ENCODE measurements around the gene TEAD1. TPM values are rescaled to one million over a fixed set of nuclear protein-coding genes. Genes with fewer than 3 reads are reported as not detected.

The TEAD1 gene
- total and polyA plus RNA-seq, 10 of the 15 experiments (the other 5 are each of a cell fraction or from before 2014, with no cell fraction given): 0.01 to 0.59 (median 0.04) TPM; not detected in 6

DNA sequence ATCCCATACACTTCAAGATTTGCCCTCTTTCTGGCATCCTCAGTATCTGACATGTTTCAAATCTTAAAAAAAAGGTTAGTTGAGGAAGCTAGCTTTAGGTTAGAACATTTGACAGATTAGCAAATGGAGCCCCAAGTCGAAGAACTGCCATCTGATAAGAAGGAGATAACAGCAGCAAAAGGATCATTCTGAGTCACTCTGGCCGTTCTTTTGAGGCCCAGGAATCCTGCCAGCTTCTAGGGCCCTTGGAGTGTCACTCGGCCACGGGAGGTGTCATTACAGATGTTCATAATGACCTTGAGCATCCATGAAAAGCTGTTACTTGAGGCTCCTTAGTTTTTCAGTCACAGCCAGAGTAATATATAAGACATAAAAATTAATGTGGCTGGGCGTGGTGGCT, 202.8 kb downstream of the TEAD1 start:
- no TSS peak for BruUV-seq (replicated peaks)
- Histone ChIP-seq H3K4me1 (ENCODE audit: control insufficient read depth, insufficient read depth, low read length) (no peaks in the 10 kb centered on the region), H3K9ac (ENCODE audit: control insufficient read depth, insufficient read depth, low read length) (no peak overlapping the region), H3K4me3 (no peak overlapping the region), H3K4me2 (ENCODE audit: control insufficient read depth, insufficient read depth) (no peak overlapping the region), H3K9me3 (replicated peaks; ENCODE audit: control insufficient read depth, insufficient read depth, low read length) (no peaks in the 10 kb centered on the region), H2AFZ (ENCODE audit: control insufficient read depth, low read depth, low read length) (no peak overlapping the region), H3K79me2 (ENCODE audit: control insufficient read depth, insufficient read depth, low read length) (no peaks in the 10 kb centered on the region), H3K27ac (ENCODE audit: control insufficient read depth, insufficient read depth) (no peak overlapping the region), H3K27me3 (replicated peaks in 1 of 2; ENCODE audit: control insufficient read depth in 2 of 2, insufficient read depth in 2 of 2, low read length in 1 of 2) (peaks cover 1 to 3% of the 10 kb centered on the region in 2 experiments; a peak in 2 of 4 replicates), H3K36me3 (ENCODE audit: control insufficient read depth in 2 of 2, insufficient read depth in 2 of 2, low read length in 1 of 2) (no peaks in the 10 kb centered on the region), H4K20me1 (ENCODE audit: control insufficient read depth, insufficient read depth) (no peaks in the 10 kb centered on the region)
- DNase-seq (ENCODE audit: low read depth, low spot score) (no peak), ATAC-seq (no peak), FAIRE-seq (no peak)
- ChIA-PET RAD21 (ENCODE audit: unreplicated experiment) (no interaction called here), POLR2A (no interaction called here), CTCF (interaction anchor here (0.6 to 5.1 kb wide), 3 partner anchors 12 to 714 kb away, joined by 3 to 29 read pairs (median 3); no protein-coding TSS in a partner anchor), SMC1A (ENCODE audit: uncharacterized antibody, unreplicated experiment) (no interaction called here)
- intact Hi-C loops (cut with micrococcal nuclease; ENCODE audit: unreplicated experiment): no loop called here
- WGBS (ENCODE audit: insufficient coverage, insufficient replicate concordance, low lambda C conversion rate, missing lambda C conversion rate): 26% methylated on average over 5 of the region's 5 CpGs
- in situ Hi-C loops (cut with MboI): no loop called here
- TF ChIP-seq TBL1XR1 (IDR thresholded peaks at IDR 0.05; ENCODE audit: low read depth, low read length) (no peak), MEF2A (IDR thresholded peaks at IDR 0.05; ENCODE audit: insufficient read depth, low read depth, low read length) (no peak), NFIC (IDR thresholded peaks at IDR 0.05; ENCODE audit: low read depth, low read length) (no peak), POLR2A (IDR thresholded peaks at IDR 0.05; ENCODE audit: low read depth, low read length) (no peak), ZBTB4 (CRISPR knock-in tag; IDR thresholded peaks at IDR 0.05) (no peak), SMC3 (IDR thresholded peaks at IDR 0.05; ENCODE audit: borderline replicate concordance, low read length) (no peak), SREBF2 (IDR thresholded peaks at IDR 0.05; ENCODE audit: low read length) (no peak), CHD4 (IDR thresholded peaks at IDR 0.05) (no peak), EP300 (IDR thresholded peaks at IDR 0.05; ENCODE audit: borderline replicate concordance in 1 of 2, control insufficient read depth in 1 of 2, low read depth in 2 of 2, low read length in 2 of 2) (no peak), SPI1 (IDR thresholded peaks at IDR 0.05; ENCODE audit: borderline replicate concordance, insufficient read depth, low read depth, low read length) (no peak), BRCA1 (IDR thresholded peaks at IDR 0.05; ENCODE audit: low read depth, low read length) (no peak), CBX5 (IDR thresholded peaks at IDR 0.05; ENCODE audit: low read depth) (no peak), FOXK2 (IDR thresholded peaks at IDR 0.05) (no peak), SMAD1 (IDR thresholded peaks at IDR 0.05; ENCODE audit: low read depth, partially characterized antibody) (no peak)
- TF ChIP-seq, protein P1, sequence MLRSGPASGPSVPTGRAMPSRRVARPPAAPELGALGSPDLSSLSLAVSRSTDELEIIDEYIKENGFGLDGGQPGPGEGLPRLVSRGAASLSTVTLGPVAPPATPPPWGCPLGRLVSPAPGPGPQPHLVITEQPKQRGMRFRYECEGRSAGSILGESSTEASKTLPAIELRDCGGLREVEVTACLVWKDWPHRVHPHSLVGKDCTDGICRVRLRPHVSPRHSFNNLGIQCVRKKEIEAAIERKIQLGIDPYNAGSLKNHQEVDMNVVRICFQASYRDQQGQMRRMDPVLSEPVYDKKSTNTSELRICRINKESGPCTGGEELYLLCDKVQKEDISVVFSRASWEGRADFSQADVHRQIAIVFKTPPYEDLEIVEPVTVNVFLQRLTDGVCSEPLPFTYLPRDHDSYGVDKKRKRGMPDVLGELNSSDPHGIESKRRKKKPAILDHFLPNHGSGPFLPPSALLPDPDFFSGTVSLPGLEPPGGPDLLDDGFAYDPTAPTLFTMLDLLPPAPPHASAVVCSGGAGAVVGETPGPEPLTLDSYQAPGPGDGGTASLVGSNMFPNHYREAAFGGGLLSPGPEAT (IDR thresholded peaks at IDR 0.05; ENCODE audit: low read depth): no peak
- TF ChIP-seq, protein P2, sequence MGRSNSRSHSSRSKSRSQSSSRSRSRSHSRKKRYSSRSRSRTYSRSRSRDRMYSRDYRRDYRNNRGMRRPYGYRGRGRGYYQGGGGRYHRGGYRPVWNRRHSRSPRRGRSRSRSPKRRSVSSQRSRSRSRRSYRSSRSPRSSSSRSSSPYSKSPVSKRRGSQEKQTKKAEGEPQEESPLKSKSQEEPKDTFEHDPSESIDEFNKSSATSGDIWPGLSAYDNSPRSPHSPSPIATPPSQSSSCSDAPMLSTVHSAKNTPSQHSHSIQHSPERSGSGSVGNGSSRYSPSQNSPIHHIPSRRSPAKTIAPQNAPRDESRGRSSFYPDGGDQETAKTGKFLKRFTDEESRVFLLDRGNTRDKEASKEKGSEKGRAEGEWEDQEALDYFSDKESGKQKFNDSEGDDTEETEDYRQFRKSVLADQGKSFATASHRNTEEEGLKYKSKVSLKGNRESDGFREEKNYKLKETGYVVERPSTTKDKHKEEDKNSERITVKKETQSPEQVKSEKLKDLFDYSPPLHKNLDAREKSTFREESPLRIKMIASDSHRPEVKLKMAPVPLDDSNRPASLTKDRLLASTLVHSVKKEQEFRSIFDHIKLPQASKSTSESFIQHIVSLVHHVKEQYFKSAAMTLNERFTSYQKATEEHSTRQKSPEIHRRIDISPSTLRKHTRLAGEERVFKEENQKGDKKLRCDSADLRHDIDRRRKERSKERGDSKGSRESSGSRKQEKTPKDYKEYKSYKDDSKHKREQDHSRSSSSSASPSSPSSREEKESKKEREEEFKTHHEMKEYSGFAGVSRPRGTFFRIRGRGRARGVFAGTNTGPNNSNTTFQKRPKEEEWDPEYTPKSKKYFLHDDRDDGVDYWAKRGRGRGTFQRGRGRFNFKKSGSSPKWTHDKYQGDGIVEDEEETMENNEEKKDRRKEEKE (IDR thresholded peaks at IDR 0.05): no peak
- TF ChIP-seq, protein P3, sequence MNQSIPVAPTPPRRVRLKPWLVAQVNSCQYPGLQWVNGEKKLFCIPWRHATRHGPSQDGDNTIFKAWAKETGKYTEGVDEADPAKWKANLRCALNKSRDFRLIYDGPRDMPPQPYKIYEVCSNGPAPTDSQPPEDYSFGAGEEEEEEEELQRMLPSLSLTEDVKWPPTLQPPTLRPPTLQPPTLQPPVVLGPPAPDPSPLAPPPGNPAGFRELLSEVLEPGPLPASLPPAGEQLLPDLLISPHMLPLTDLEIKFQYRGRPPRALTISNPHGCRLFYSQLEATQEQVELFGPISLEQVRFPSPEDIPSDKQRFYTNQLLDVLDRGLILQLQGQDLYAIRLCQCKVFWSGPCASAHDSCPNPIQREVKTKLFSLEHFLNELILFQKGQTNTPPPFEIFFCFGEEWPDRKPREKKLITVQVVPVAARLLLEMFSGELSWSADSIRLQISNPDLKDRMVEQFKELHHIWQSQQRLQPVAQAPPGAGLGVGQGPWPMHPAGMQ (IDR thresholded peaks at IDR 0.05; ENCODE audit: borderline replicate concordance): no peak
